Upper lobe of right lung (tissue), 1 donor: Measurements from ENCODE around the gene ZSWIM6. TPM values are rescaled to one million over a fixed set of nuclear protein-coding genes. Genes with fewer than 3 reads are reported as not detected.

ENCODE experiments used
- ATAC-seq: fragments of 200-7000 bp; cut with Tn5 transposase; one replicate; pipeline ENCODE4 v1.9.1; 2020; ENCODE audit warnings: mild to moderate bottlenecking, moderate library complexity
- DNase-seq: peaks from one replicate; pipeline ENCODE4 v3.0.0-alpha.2; 2020
- H3K27ac ChIP-seq: fragments of 200-600 bp; one replicate; pipeline ENCODE4 v1.8.0; 2022
- H3K27me3 ChIP-seq: fragments of 200-600 bp; one replicate; pipeline ENCODE4 v1.8.0; 2022; ENCODE audit warnings: mild to moderate bottlenecking
- H3K36me3 ChIP-seq: fragments of 200-600 bp; one replicate; pipeline ENCODE4 v1.8.0; 2022
- H3K4me1 ChIP-seq: fragments of 200-600 bp; one replicate; pipeline ENCODE4 v1.8.0; 2022
- H3K4me3 ChIP-seq: fragments of 200-600 bp; one replicate; pipeline ENCODE4 v1.8.0; 2022; ENCODE audit warnings: mild to moderate bottlenecking
- H3K9me3 ChIP-seq: fragments of 200-600 bp; one replicate; pipeline ENCODE4 v1.8.0; 2022
- CTCF ChIP-seq: fragments of 200-600 bp; IDR thresholded peaks from one replicate; pipeline ENCODE4 v1.8.0; 2022; ENCODE audit warnings: antibody characterized with exemption
- intact Hi-C: fragments of 100-400 bp; cut with DNase I; formaldehyde crosslinking; loops from one replicate; pipeline ENCODE4 v1.11.0; 2022
- total RNA-seq: library from RNA; stranded (reverse); fragmentation: NEBNext Ultra II Directional; extraction: Animal tissue kit (Norgen Biotek cat#: 25700); gene quantifications from one replicate; pipeline ENCODE4 v1.2.1, GENCODE V29; 2021
- donor health status: DM: no; HTN: yes; CAD: no; lungs with severe emphysema.

Gene ZSWIM6
- total RNA-seq, 1 donor from 2014 or later, result 15.7 TPM

- H3K4me1 ChIP-seq, result peaks cover 25% of the 10 kb centered on the region
- no peaks in the 10 kb centered on the region for H3K9me3 ChIP-seq
- no peak for TF ChIP-seq CTCF
- H3K27ac ChIP-seq, result peak overlapping the region; percentile 90
- no peaks in the 10 kb centered on the region for H3K27me3 ChIP-seq
- intact Hi-C loops, result no loop called here
- DNase-seq, result no peak
- H3K4me3 ChIP-seq, result peak overlapping the region; percentile 84
- ATAC-seq, result no peak
- no peaks in the 10 kb centered on the region for H3K36me3 ChIP-seq
These were observed 1.7 kb upstream of the ZSWIM6 start for GRCh38 chr5:61330341-61330844.

GRCh38 chr5:61330845-61331406 lies 1.1 kb upstream of the ZSWIM6 start:
- no peaks in the 10 kb centered on the region for H3K9me3 ChIP-seq
- TF ChIP-seq CTCF, result peak; percentile 48
- peak overlapping the region; percentile 90 for H3K27ac ChIP-seq
- peak overlapping the region; percentile 84 for H3K4me3 ChIP-seq
- peak; percentile 78 for ATAC-seq
- no peaks in the 10 kb centered on the region for H3K36me3 ChIP-seq
- intact Hi-C loops, result no loop called here
- H3K27me3 ChIP-seq, result no peaks in the 10 kb centered on the region
- peaks cover 25% of the 10 kb centered on the region for H3K4me1 ChIP-seq
- DNase-seq, result peak; percentile 93

- intact Hi-C loops, result no loop called here
- ATAC-seq (no peak), DNase-seq (peak; percentile 78)
- no peaks in the 10 kb centered on the region for H3K36me3 ChIP-seq
- TF ChIP-seq CTCF, result no peak
- no peaks in the 10 kb centered on the region for H3K9me3 ChIP-seq
- H3K4me3 ChIP-seq, result peak overlapping the region; percentile 52
- peak overlapping the region; percentile 72 for H3K27ac ChIP-seq
- no peaks in the 10 kb centered on the region for H3K27me3 ChIP-seq
- peaks cover 25% of the 10 kb centered on the region for H3K4me1 ChIP-seq
These were observed 296 bp downstream of the ZSWIM6 start for GRCh38 chr5:61332358-61332749.

- intact Hi-C loops, result no loop called here
- Histone ChIP-seq H3K27me3 (no peaks in the 10 kb centered on the region), H3K4me1 (peaks cover 25% of the 10 kb centered on the region), H3K9me3 (no peaks in the 10 kb centered on the region), H3K4me3 (peak overlapping the region; percentile 96), H3K36me3 (no peaks in the 10 kb centered on the region), H3K27ac (peak overlapping the region; percentile 78)
- DNase-seq (peak; percentile 84), ATAC-seq (no peak)
- TF ChIP-seq CTCF, result no peak
These were observed 828 bp downstream of the ZSWIM6 start for GRCh38 chr5:61332851-61333320.

- peak overlapping the region; percentile 78 for H3K27ac ChIP-seq
- no peaks in the 10 kb centered on the region for H3K27me3 ChIP-seq
- H3K4me3 ChIP-seq, result peak overlapping the region; percentile 96
- H3K36me3 ChIP-seq, result no peaks in the 10 kb centered on the region
- no peak for TF ChIP-seq CTCF
- DNase-seq, result peak; percentile 82
- ATAC-seq, result peak; percentile 6
- H3K4me1 ChIP-seq, result peaks cover 25% of the 10 kb centered on the region
- no peaks in the 10 kb centered on the region for H3K9me3 ChIP-seq
- intact Hi-C loops, result no loop called here
These were observed 1.4 kb downstream of the ZSWIM6 start for GRCh38 chr5:61333321-61333953.
